Uterus (tissue), 2 donors: ENCODE data around the gene FUCA2.
"Not testable (repeated sequence)": the region's sequence is repeated elsewhere in the genome, so short reads cannot be mapped to it uniquely, and the experiment has no call there.

Experiments used
- POLR2A ChIP-seq, 2 donors: fragments of 450-650 bp; IDR thresholded peaks; one replicate each; pipeline ENCODE4 v1.6.1; 2016; ENCODE audit warnings: antibody characterized with exemption in 2 of 2, mild to moderate bottlenecking in 1 of 2, moderate library complexity in 1 of 2
- TF ChIP-seq, protein P1 (sequence below), 4 experiments: fragments of 200-600 bp in 2 of 4; fragments of 450-650 bp in 2 of 4; sonication (generic) in 2 of 4; IDR thresholded peaks; one replicate each; pipeline ENCODE4 v1.5.1; 2016 to 2019; ENCODE audit warnings: antibody characterized with exemption in 4 of 4, mild to moderate bottlenecking in 2 of 4, moderate library complexity in 1 of 4

DNA sequence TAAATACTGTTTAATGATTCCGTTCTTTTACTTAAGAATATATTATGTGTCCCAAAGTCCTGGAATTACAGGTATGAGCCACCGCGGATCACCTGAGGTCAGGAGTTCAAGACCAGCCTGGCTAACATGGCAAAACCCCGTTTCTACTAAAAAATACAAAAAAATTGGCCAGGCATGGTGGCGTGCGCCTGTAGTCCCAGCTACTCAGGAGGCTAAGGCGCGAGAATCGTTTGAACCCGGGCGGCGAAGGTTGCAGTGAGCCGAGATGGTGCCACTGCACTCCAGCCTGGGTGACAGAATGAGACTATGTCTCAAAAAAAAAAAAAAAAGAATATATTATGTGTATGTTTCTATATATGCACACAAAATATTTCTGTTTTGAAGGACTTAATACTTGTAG lies 1.2 kb downstream of the FUCA2 start:
- TF ChIP-seq, protein P1, sequence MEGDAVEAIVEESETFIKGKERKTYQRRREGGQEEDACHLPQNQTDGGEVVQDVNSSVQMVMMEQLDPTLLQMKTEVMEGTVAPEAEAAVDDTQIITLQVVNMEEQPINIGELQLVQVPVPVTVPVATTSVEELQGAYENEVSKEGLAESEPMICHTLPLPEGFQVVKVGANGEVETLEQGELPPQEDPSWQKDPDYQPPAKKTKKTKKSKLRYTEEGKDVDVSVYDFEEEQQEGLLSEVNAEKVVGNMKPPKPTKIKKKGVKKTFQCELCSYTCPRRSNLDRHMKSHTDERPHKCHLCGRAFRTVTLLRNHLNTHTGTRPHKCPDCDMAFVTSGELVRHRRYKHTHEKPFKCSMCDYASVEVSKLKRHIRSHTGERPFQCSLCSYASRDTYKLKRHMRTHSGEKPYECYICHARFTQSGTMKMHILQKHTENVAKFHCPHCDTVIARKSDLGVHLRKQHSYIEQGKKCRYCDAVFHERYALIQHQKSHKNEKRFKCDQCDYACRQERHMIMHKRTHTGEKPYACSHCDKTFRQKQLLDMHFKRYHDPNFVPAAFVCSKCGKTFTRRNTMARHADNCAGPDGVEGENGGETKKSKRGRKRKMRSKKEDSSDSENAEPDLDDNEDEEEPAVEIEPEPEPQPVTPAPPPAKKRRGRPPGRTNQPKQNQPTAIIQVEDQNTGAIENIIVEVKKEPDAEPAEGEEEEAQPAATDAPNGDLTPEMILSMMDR (IDR thresholded peaks at IDR 0.05): not testable (repeated sequence)
- TF ChIP-seq POLR2A (IDR thresholded peaks at IDR 0.05): not testable (repeated sequence)
